Measurements from ENCODE around the gene COX14.
A peak's percentile ranks its signal among the peaks of the same experiment; 100 is the strongest.

COX14 gene

DNA sequence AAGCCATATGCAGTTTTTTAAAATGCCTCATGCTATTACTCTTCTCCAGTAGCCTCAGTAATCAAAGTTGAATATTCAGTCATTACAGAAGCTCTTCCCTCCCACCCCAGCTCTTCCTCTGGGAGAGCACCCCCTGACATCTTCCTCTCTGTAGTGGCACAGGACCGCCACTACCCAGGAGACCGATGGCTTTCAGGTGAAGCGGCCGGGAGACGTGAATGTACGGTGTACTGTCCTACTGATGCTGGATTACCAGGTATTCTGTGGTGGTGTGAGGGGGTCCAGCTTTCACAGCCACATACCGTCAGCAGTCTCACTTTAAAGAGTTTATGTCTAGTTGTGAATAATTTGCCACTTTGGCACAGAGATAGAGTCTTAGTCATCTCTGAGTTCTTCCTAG lies 22.3 kb upstream of the COX14 start:
- H3K4me3 ChIP-seq (ENCODE audit: low read depth, low read length) = no peak overlapping the region
- TF ChIP-seq, protein P1, sequence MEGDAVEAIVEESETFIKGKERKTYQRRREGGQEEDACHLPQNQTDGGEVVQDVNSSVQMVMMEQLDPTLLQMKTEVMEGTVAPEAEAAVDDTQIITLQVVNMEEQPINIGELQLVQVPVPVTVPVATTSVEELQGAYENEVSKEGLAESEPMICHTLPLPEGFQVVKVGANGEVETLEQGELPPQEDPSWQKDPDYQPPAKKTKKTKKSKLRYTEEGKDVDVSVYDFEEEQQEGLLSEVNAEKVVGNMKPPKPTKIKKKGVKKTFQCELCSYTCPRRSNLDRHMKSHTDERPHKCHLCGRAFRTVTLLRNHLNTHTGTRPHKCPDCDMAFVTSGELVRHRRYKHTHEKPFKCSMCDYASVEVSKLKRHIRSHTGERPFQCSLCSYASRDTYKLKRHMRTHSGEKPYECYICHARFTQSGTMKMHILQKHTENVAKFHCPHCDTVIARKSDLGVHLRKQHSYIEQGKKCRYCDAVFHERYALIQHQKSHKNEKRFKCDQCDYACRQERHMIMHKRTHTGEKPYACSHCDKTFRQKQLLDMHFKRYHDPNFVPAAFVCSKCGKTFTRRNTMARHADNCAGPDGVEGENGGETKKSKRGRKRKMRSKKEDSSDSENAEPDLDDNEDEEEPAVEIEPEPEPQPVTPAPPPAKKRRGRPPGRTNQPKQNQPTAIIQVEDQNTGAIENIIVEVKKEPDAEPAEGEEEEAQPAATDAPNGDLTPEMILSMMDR (IDR thresholded peaks at IDR 0.05; ENCODE audit: control insufficient read depth, extremely low read depth, insufficient read depth) = no peak
- no peak for DNase-seq (ENCODE audit: low read depth)

- no peak overlapping the region for H3K4me3 ChIP-seq (ENCODE audit: low read depth, low read length)
- DNase-seq (ENCODE audit: low read depth) = no peak
- TF ChIP-seq, protein P1 (IDR thresholded peaks at IDR 0.05; ENCODE audit: control insufficient read depth, extremely low read depth, insufficient read depth) = no peak
Measured at GRCh38 chr12:50090391-50090790, 21.6 kb upstream of the COX14 start.

- no peak for DNase-seq (ENCODE audit: low read depth)
- TF ChIP-seq, protein P1 (IDR thresholded peaks at IDR 0.05; ENCODE audit: control insufficient read depth, extremely low read depth, insufficient read depth) = no peak
- no peak overlapping the region for H3K4me3 ChIP-seq (ENCODE audit: low read depth, low read length)
Measured at GRCh38 chr12:50097952-50098351, 14.1 kb upstream of the COX14 start.

GRCh38 chr12:50099302-50100008 lies 12.6 kb upstream of the COX14 start:
- H3K4me3 ChIP-seq (ENCODE audit: low read depth, low read length) = no peak overlapping the region
- no peak for DNase-seq (ENCODE audit: low read depth)
- TF ChIP-seq, protein P1 (IDR thresholded peaks at IDR 0.05; ENCODE audit: control insufficient read depth, extremely low read depth, insufficient read depth) = no peak

GRCh38 chr12:50100561-50100960 lies 11.5 kb upstream of the COX14 start:
- H3K4me3 ChIP-seq (ENCODE audit: low read depth, low read length) = no peak overlapping the region
- DNase-seq (ENCODE audit: low read depth) = no peak
- TF ChIP-seq, protein P1 (IDR thresholded peaks at IDR 0.05; ENCODE audit: control insufficient read depth, extremely low read depth, insufficient read depth) = no peak

DNA sequence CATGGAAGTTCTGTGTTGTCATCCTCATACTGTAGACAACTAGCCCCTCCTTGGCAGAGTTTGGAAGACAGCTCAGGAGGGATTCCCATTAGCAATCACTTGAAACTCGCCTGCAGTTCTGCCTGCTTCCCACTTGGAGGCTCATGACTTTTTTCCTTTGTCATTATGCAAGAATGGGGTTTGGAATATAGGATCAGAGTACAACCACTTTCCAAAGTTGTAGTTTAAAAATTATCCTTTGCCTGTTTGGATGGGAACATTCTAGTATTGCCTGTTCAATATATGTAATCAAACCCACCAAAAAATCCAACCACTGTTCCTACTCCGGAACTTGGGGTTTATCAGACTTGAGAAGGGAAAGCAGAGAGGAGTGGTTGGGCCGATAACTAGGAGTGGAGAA lies 10.4 kb upstream of the COX14 start:
- no peak overlapping the region for H3K4me3 ChIP-seq (ENCODE audit: low read depth, low read length)
- no peak for DNase-seq (ENCODE audit: low read depth)
- TF ChIP-seq, protein P1 (IDR thresholded peaks at IDR 0.05; ENCODE audit: control insufficient read depth, extremely low read depth, insufficient read depth) = peak; percentile 42

- TF ChIP-seq, protein P1 (IDR thresholded peaks at IDR 0.05; ENCODE audit: control insufficient read depth, extremely low read depth, insufficient read depth) = no peak
- H3K4me3 ChIP-seq (ENCODE audit: low read depth, low read length) = no peak overlapping the region
- DNase-seq (ENCODE audit: low read depth) = no peak
Measured at GRCh38 chr12:50102131-50102531, 9.9 kb upstream of the COX14 start.
